ENCODE data around the gene EIF5A.
A peak's percentile ranks its signal among the peaks of the same experiment; 100 is the strongest.
"Not testable (repeated sequence)": the region's sequence is repeated elsewhere in the genome, so short reads cannot be mapped to it uniquely, and the experiment has no call there.

EIF5A gene

DNA sequence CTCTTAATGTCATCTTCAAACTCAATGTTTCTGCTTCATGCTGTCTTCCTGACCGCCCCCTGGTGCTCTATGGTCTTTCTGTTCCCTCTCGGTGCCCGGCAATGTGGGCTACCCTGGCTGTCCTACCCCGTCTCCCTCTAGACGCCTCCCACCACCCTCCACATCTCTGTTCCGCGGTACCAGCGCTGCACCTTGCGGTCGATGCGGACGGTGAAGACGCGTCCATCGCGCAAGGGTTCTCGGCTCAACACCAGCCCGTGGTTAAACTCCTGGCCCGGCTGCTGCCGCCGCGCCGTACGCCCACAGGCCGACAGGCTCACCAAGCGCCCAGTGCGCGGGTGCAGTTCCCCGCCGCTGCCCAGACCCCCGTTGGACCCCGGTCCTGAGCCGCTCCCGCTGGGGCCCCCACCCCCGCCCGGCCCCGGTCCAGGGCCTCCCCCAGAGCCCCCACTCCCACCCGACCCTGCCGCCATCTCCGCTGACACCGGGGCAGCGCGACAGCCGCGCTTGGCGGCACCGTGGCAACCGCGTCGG lies 21.5 kb downstream of the EIF5A start, which contains the start of gene NEURL4:
Gene NEURL4 (minus strand): TSS at position 496 of the 534 bp plus-strand sequence. CDS start 23 bp downstream, at position 473.
- H3K4me1 ChIP-seq (ENCODE audit: control insufficient read depth, insufficient read depth, low read length): peaks cover 15% of the 10 kb centered on the region
- H3K36me3 ChIP-seq (ENCODE audit: control insufficient read depth, insufficient read depth, low read length, severe bottlenecking): peaks cover 19% of the 10 kb centered on the region
- H3K4me3 ChIP-seq (ENCODE audit: low read length): peak within 1 kb of the TSS; percentile 92
- peak; percentile 73 for DNase-seq (ENCODE audit: low read depth)
- peak within 1 kb of the TSS; percentile 96 for H3K9ac ChIP-seq (ENCODE audit: low read length)
- H3K27me3 ChIP-seq (replicated peaks; ENCODE audit: control insufficient read depth, insufficient read depth, low read length): no peaks in the 10 kb centered on the region
- no peaks in the 10 kb centered on the region for H3K9me3 ChIP-seq (ENCODE audit: control insufficient read depth, low read length)

- peak overlapping the region; percentile 92 for H3K4me3 ChIP-seq (ENCODE audit: low read length)
- DNase-seq (ENCODE audit: low read depth): peak; percentile 98
- H3K36me3 ChIP-seq (ENCODE audit: control insufficient read depth, insufficient read depth, low read length, severe bottlenecking): peaks cover 15% of the 10 kb centered on the region
- H3K9ac ChIP-seq (ENCODE audit: low read length): peak overlapping the region; percentile 96
- H3K27me3 ChIP-seq (replicated peaks; ENCODE audit: control insufficient read depth, insufficient read depth, low read length): peaks cover under 1% of the 10 kb centered on the region
- H3K4me1 ChIP-seq (ENCODE audit: control insufficient read depth, insufficient read depth, low read length): peaks cover 15% of the 10 kb centered on the region
- no peaks in the 10 kb centered on the region for H3K9me3 ChIP-seq (ENCODE audit: control insufficient read depth, low read length)
Observed at GRCh38 chr17:7329374-7329996, 22.1 kb downstream of the EIF5A start.

- H3K4me1 ChIP-seq (ENCODE audit: control insufficient read depth, insufficient read depth, low read length): peaks cover 15% of the 10 kb centered on the region
- H3K27me3 ChIP-seq (replicated peaks; ENCODE audit: control insufficient read depth, insufficient read depth, low read length): peaks cover 7% of the 10 kb centered on the region
- H3K9me3 ChIP-seq (ENCODE audit: control insufficient read depth, low read length): no peaks in the 10 kb centered on the region
- peak overlapping the region; percentile 96 for H3K9ac ChIP-seq (ENCODE audit: low read length)
- H3K36me3 ChIP-seq (ENCODE audit: control insufficient read depth, insufficient read depth, low read length, severe bottlenecking): peaks cover 11% of the 10 kb centered on the region
- H3K4me3 ChIP-seq (ENCODE audit: low read length): peak overlapping the region; percentile 92
- peak; percentile 88 for DNase-seq (ENCODE audit: low read depth)
Observed at GRCh38 chr17:7329997-7330637, 22.7 kb downstream of the EIF5A start.

- Histone ChIP-seq H3K9me3 (ENCODE audit: control insufficient read depth, low read length) (no peaks in the 10 kb centered on the region), H3K27me3 (replicated peaks; ENCODE audit: control insufficient read depth, insufficient read depth, low read length) (peaks cover 11% of the 10 kb centered on the region), H3K36me3 (ENCODE audit: control insufficient read depth, insufficient read depth, low read length, severe bottlenecking) (peaks cover 10% of the 10 kb centered on the region), H3K4me3 (ENCODE audit: low read length) (peak overlapping the region; percentile 92), H3K9ac (ENCODE audit: low read length) (peak overlapping the region; percentile 64), H3K4me1 (ENCODE audit: control insufficient read depth, insufficient read depth, low read length) (peaks cover 15% of the 10 kb centered on the region)
- no peak for DNase-seq (ENCODE audit: low read depth)
Observed at GRCh38 chr17:7330638-7331015, 23.2 kb downstream of the EIF5A start.

GRCh38 chr17:7332111-7332510 lies 24.7 kb downstream of the EIF5A start:
- no peak overlapping the region for H3K4me3 ChIP-seq (ENCODE audit: low read length)
- H3K36me3 ChIP-seq (ENCODE audit: control insufficient read depth, insufficient read depth, low read length, severe bottlenecking): no peaks in the 10 kb centered on the region

GRCh38 chr17:7332600-7333069 lies 25.2 kb downstream of the EIF5A start:
- H3K4me3 ChIP-seq (ENCODE audit: low read length): not testable (repeated sequence)

More at GRCh38 chr17:7332111-7332510, 24.7 kb downstream of the EIF5A start:
- DNase-seq (ENCODE audit: low read depth): no peak
- peaks cover 15% of the 10 kb centered on the region for H3K4me1 ChIP-seq (ENCODE audit: control insufficient read depth, insufficient read depth, low read length)
- H3K9ac ChIP-seq (ENCODE audit: low read length): no peak overlapping the region
- no peaks in the 10 kb centered on the region for H3K9me3 ChIP-seq (ENCODE audit: control insufficient read depth, low read length)
- H3K27me3 ChIP-seq (replicated peaks; ENCODE audit: control insufficient read depth, insufficient read depth, low read length): peaks cover 19% of the 10 kb centered on the region

DNA sequence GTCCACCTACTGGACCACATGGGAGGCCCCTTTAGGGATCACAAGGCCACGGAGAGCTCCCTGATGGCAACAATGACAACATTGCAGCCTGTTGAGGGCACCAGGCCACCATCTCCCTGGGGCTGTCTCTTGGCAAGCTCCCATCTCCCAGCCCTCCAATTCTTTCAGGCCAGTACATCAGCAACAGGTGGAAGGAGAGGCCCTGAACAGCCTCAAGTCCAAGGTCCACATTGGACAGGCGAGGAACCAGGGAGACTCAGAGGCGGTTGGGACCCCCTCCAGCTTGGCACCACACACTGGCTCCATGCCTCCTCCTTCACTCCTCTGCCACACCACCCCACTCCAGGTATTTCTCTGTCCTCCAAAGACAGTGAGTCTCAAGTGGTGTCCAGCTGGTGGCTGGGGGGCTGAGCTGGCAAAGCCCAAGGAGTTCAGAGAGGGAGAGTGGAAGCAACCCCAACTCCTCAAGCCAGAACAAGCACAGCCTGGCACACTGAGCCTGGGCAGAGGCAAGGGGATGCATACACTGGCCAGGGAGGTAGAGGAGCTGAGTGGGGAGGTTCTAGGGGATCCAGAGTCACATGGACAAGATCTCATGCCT lies 27.6 kb downstream of the EIF5A start:
- H3K9me3 ChIP-seq (ENCODE audit: control insufficient read depth, low read length): no peaks in the 10 kb centered on the region
- H3K27me3 ChIP-seq (replicated peaks; ENCODE audit: control insufficient read depth, insufficient read depth, low read length): peaks cover 21% of the 10 kb centered on the region
- no peak overlapping the region for H3K4me3 ChIP-seq (ENCODE audit: low read length)
- H3K36me3 ChIP-seq (ENCODE audit: control insufficient read depth, insufficient read depth, low read length, severe bottlenecking): no peaks in the 10 kb centered on the region
- H3K9ac ChIP-seq (ENCODE audit: low read length): no peak overlapping the region
- no peak for DNase-seq (ENCODE audit: low read depth)
- peaks cover 8% of the 10 kb centered on the region for H3K4me1 ChIP-seq (ENCODE audit: control insufficient read depth, insufficient read depth, low read length)

More at GRCh38 chr17:7332600-7333069, 25.2 kb downstream of the EIF5A start:
- not testable (repeated sequence) for H3K9ac ChIP-seq (ENCODE audit: low read length); H3K36me3 ChIP-seq (ENCODE audit: control insufficient read depth, insufficient read depth, low read length, severe bottlenecking); H3K9me3 ChIP-seq (ENCODE audit: control insufficient read depth, low read length); DNase-seq (ENCODE audit: low read depth)
- H3K4me1 ChIP-seq (ENCODE audit: control insufficient read depth, insufficient read depth, low read length): peaks cover 14% of the 10 kb centered on the region
- H3K27me3 ChIP-seq (replicated peaks; ENCODE audit: control insufficient read depth, insufficient read depth, low read length): peaks cover 21% of the 10 kb centered on the region

GRCh38 chr17:7335765-7336164 lies 28.3 kb downstream of the EIF5A start:
- DNase-seq (ENCODE audit: low read depth); H3K4me1 ChIP-seq (ENCODE audit: control insufficient read depth, insufficient read depth, low read length); H3K36me3 ChIP-seq (ENCODE audit: control insufficient read depth, insufficient read depth, low read length, severe bottlenecking); H3K4me3 ChIP-seq (ENCODE audit: low read length); H3K9me3 ChIP-seq (ENCODE audit: control insufficient read depth, low read length); H3K9ac ChIP-seq (ENCODE audit: low read length): not testable (repeated sequence)
- peaks cover 21% of the 10 kb centered on the region for H3K27me3 ChIP-seq (replicated peaks; ENCODE audit: control insufficient read depth, insufficient read depth, low read length)

DNA sequence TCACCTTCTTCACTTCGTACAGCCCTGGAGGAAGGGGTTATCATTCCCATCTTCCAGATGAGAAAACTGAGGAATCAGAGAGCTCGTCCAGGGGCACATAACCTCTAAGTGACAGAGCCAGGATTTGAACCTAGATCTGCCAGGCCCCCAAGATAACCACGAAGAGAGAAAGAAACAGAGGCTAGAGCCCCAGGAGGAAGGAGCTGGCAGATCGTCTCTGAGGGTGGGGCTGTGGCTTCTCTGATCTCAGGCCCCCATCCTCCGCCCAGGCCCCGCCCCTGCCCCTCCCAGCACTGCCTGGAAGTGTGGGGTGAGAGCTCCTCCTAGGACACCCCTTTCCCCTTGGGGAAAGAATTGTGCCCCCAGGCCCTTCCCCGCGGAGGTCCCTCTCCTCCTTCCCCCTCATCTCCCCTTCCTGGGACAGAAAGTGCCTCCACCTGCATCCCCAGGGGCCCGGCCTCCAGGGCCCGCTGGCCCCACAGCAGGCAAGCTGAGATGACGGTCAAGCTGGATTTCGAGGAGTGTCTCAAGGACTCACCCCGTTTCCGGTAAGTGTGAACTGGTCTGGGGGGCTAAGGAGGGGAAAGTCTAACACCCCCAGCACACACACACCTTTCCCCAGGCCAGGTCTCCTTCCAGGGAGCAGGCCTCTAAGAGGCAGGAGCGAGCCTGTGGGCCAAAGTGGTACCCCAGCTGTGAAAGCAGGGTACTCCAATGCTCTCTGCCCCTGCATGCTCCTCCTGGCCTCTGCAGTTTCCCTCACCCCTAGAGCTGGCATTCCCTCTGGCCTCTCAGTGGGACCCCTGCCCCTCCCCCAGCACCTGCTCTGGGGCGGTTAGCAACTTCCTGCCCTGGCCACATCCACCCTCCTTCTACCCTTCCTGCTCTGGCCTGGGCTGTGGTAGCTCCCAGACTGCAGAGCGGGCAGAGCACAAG lies 29.1 kb downstream of the EIF5A start, which contains the start of gene ACAP1:
Gene ACAP1 (plus strand): TSS at position 290 of the 936 bp plus-strand sequence. CDS start 206 bp downstream, at position 496.
- Histone ChIP-seq H3K9ac (ENCODE audit: low read length) (no peak within 1 kb of the TSS), H3K4me3 (ENCODE audit: low read length) (no peak within 1 kb of the TSS), H3K9me3 (ENCODE audit: control insufficient read depth, low read length) (no peaks in the 10 kb centered on the region), H3K36me3 (ENCODE audit: control insufficient read depth, insufficient read depth, low read length, severe bottlenecking) (no peaks in the 10 kb centered on the region), H3K4me1 (ENCODE audit: control insufficient read depth, insufficient read depth, low read length) (peaks cover 10% of the 10 kb centered on the region), H3K27me3 (replicated peaks; ENCODE audit: control insufficient read depth, insufficient read depth, low read length) (peaks cover 23% of the 10 kb centered on the region)
- no peak for DNase-seq (ENCODE audit: low read depth)

DNA sequence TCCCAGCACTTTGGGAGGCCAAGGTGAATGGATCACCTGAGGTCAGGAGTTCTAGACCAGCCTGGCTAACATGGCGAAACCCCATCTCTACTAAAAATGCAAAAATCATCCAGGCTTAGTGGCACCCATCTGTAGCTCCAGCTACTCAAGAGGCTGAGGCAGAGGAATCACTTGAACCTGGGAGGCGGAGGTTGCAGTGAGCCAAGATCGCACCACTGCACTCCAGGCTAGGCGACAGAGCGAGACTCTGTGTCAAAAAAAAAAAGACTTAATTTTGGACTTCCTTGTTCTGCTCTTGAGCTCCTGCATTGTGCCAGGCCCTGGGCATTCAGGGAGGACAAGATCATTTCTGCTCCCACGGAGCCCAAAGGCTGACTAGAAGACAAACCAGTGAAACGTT lies 30.2 kb downstream of the EIF5A start:
- H3K27me3 ChIP-seq (replicated peaks; ENCODE audit: control insufficient read depth, insufficient read depth, low read length): peaks cover 31% of the 10 kb centered on the region
- H3K4me1 ChIP-seq (ENCODE audit: control insufficient read depth, insufficient read depth, low read length); H3K4me3 ChIP-seq (ENCODE audit: low read length); H3K36me3 ChIP-seq (ENCODE audit: control insufficient read depth, insufficient read depth, low read length, severe bottlenecking); H3K9me3 ChIP-seq (ENCODE audit: control insufficient read depth, low read length); H3K9ac ChIP-seq (ENCODE audit: low read length); DNase-seq (ENCODE audit: low read depth): not testable (repeated sequence)

All from adipocyte (in vitro differentiated cells).